Measurements from ENCODE around the gene CHST8.

The CHST8 gene

DNA sequence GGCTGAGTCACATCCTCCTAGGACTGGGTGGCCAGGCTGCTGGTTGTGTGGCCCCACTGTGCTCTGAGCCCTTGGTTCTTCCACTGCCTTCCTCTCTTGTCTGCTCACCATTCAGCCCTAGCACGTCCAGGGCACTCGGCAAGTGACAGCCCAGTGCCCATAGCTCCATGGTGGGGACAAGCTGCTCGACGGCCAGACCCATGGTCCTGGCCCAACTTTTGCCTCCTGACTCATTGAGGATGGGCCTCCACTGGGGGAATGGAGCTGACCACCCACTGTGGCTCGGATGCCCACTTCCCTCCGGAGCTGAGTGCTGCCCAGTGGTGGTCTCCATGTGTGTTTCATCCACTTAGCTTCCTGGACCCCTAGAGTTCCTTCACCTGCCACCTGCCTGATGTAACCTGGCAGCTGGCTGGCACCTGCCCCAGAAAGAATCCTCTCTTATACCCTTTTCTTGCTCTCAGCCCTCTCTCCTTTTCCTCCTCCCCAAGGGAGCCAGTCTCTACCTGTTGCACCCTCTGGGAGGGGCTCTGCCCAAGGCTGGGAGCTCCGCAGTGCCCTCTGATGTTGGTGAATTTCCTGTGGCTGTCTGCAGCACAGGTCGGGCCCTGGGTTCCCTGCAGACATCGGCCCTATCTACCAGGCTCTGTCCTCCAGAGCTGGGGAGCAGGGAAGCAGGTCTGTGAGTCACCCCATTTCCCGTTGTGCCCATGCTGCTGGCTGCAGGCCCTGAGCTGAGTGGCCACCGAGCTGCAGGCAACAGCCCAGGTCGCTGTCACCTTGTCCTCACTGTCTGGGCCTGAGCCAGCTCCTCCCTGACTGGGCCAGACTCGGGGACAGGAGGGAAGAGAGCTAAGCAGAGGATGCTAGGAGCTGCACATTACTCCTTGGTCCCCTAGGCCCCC lies 7.4 kb downstream of the CHST8 start:
- Mint-ChIP-seq H3K27ac (no peak overlapping the region), H3K9me3 (no peaks in the 10 kb centered on the region), H3K4me1 (no peaks in the 10 kb centered on the region), H3K36me3 (no peaks in the 10 kb centered on the region), H3K4me3 (no peak overlapping the region)
- DNase-seq (ENCODE audit: low spot score in 2 of 2) = no peak
- peak; percentile 25 for ATAC-seq

DNA sequence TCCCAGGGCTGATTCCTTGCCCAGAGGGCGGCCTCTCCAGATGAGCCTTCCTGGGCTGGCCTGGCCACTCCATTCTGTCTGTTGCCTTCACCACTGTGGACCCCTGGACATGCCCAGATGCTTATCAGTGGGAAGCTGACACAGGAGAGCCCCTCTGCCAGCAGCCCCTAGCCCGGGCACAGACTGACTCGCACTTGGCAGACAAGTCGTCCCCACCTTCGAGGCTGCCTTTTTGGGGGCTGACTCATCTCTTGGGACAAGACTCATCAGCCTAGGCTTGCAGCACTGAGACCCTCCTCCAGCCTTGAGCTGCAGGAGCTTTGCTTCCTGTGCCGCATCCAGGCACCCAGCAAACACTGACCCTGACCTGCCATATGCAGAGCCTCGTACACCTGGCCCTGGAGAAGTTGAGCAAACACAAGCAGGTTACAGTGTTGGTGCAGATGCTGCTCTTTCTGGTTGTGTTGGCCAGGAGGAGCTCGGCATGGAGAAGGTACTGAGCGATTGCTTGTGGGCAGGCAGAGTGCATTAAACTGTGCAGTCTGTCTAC lies 8.1 kb downstream of the CHST8 start:
- no peak overlapping the region for H3K4me3 Mint-ChIP-seq
- H3K36me3 Mint-ChIP-seq = no peaks in the 10 kb centered on the region
- H3K9me3 Mint-ChIP-seq = no peaks in the 10 kb centered on the region

DNA sequence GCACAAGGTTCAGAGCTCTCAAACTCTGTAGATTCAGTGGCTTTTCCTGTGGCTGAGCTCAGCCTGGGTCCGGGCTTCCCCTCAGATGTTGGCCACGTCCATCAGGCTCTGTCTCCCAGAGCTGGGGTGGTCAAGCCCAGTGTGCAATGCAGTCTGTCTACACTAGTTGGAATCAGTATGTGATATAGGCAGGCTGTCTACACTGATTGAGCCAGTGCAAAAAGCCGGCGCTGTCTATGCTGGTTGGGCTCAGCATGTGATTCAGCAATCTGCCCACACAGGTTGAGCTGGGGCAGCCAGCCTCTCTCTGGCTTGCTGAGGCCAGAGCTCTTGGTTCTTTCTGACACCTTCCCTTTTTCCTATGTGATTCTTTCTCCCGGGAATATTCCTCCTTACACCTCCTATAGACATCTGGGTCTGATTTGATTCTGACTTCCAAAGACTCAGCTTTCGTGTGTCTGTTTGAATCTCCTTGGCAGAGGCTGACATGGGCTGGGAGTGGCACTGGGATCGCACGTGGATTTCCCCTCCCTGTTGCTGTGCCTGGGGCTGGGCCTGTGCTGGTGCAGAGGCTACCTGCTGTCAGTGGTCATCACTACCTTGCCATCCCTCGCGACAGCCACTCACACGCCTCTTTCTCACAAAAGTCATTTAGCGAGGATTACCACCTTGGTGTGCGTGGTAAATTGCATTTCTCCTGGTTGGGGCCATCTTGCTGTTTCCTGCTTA lies 9.3 kb downstream of the CHST8 start:
- no peaks in the 10 kb centered on the region for H3K36me3 Mint-ChIP-seq

More for the DNA sequence above, 8.1 kb downstream of the CHST8 start:
- ATAC-seq = no peak
- Mint-ChIP-seq H3K27ac (no peak overlapping the region), H3K4me1 (no peaks in the 10 kb centered on the region)
- no peak for DNase-seq (ENCODE audit: low spot score in 2 of 2)

DNA sequence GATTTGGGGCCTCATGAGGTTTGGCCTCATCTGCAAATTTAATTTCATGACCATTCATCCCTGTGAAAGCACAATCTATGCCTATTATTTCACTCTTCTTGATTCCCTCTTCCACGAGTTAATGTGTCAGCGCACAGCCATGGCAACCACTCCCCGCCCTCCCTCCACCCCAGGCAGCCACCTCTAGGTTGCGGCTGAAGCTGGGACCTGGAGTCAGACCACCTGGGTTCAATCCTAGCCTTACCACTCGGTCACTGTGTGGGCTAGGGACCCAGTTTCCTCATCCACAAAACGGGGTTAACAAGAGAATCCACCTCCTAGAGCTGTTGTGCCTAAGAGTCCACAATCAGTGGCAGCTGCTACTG lies 9.8 kb downstream of the CHST8 start:
- no peaks in the 10 kb centered on the region for H3K4me1 Mint-ChIP-seq
- no peaks in the 10 kb centered on the region for H3K36me3 Mint-ChIP-seq
- ATAC-seq (no peak), DNase-seq (ENCODE audit: low spot score in 2 of 2) (no peak)
- H3K27ac Mint-ChIP-seq = no peak overlapping the region
- H3K4me3 Mint-ChIP-seq = no peak overlapping the region
- H3K9me3 Mint-ChIP-seq = no peaks in the 10 kb centered on the region

More for the DNA sequence above, 9.3 kb downstream of the CHST8 start:
- DNase-seq (ENCODE audit: low spot score in 2 of 2) (no peak), ATAC-seq (peak; percentile 14)
- no peaks in the 10 kb centered on the region for H3K4me1 Mint-ChIP-seq
- no peak overlapping the region for H3K27ac Mint-ChIP-seq
- no peaks in the 10 kb centered on the region for H3K9me3 Mint-ChIP-seq
- no peak overlapping the region for H3K4me3 Mint-ChIP-seq

DNA sequence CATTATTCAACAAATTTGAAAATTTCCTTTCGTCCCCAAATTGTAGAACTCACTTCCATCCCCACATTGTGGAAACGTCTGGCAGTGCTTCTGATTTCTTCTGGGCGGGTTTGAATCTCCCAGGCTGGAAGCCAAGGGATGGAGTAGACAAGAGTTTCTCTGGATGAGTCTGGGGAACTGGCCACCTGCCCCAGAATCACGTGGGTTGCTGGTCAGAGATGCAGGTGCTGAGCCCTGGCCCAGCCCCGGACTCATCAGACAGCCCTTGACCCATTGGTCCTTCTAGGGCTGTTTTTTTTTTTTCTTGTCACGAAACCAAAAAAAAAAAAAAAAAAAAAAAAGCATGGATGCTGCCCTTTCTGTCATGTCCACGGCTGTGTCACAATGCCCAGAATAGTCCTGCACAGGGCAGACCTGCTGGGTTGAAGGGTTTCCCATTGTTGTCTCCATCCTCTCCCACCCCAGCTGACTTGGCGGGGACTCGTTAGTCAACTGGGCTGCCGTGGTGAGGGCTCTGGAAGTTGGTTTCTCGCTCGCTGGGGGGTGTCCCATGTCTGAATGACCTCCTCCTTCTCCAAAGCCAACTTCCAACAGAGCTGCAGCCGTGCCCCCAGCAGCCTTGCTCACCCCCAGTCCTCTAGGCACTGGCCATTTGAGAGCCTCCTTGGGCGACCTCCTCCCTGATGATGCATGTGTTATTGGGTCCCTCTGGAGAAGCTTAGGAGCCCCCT lies 12.8 kb downstream of the CHST8 start:
- H3K9me3 Mint-ChIP-seq = no peaks in the 10 kb centered on the region
- DNase-seq (ENCODE audit: low spot score in 2 of 2) (no peak), ATAC-seq (no peak)
- H3K4me1 Mint-ChIP-seq = no peaks in the 10 kb centered on the region
- no peak overlapping the region for H3K4me3 Mint-ChIP-seq
- H3K27ac Mint-ChIP-seq = no peak overlapping the region
- no peaks in the 10 kb centered on the region for H3K36me3 Mint-ChIP-seq

DNA sequence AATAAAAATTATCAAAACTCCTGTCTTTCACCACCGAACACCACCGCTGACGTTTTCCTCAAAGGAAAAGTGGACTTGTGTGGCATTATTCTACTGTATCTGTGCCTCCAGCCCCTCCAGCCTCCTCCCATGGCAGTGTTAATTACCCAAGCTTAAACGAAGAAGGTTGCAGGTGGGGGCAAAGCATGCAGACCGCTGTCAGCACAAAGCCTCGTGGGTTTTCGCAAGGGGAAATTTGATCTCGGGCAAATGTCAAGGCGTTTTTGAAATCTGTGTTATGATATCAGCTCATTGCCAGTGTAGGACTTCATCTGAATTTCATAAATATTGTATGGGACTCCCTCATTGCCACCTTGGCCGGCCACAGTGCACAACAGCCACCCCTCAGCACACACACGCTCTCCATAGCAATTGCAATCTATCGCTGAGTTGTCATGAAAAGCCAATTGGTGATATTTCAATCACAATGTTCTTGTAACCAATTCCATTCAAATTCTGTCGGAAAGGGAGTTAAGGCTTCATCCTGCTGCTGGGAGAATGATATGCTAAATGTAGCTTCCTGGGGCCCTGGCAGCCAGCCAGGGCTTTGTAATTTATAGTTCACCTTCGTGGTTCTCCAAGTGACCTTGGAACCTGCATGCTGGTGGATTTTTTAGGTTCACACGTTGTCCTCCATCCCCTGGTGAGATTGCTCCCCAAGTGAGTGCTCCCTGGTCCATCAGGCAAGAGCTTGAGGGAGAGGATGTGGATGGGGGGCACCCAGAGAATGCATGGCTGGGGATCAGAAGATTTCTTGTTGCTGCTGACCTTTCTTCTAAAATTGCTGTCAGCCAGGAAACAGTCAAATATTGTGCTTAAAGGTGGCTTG lies 16.6 kb downstream of the CHST8 start:
- H3K36me3 Mint-ChIP-seq = no peaks in the 10 kb centered on the region
- no peaks in the 10 kb centered on the region for H3K4me1 Mint-ChIP-seq
- H3K27ac Mint-ChIP-seq = no peak overlapping the region
- DNase-seq (ENCODE audit: low spot score in 2 of 2) (no peak), ATAC-seq (no peak)
- no peaks in the 10 kb centered on the region for H3K9me3 Mint-ChIP-seq
- no peak overlapping the region for H3K4me3 Mint-ChIP-seq

DNA sequence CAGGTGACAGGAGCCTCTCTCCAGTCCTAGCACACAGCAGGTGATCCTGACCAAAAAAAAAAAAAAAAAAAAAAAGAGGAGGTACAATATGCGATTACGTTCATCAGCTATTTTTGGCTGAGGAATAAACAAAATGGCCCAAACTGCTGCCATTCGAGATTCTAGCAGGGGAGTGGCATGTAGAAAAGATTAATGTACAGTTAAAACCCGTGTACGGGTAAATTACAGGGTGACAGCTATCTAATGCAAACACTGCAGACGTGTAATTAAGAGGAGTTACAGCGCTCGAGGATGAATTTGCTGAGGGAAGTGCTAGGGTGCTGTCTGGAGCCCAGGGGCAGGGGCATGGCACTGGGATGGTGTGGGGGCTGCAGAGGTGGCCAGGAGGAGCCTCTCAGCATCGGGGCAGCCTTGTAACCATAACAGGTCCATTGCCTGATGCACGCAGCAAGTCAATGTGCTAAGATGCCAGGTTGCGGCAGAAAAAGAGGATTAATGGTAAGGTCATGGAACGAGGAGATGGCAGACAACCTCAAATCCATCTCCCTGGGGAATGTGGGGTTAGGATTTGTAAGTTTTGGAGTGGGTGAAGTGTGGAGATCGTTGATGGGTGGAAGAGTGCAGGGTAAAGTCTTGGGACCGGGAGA lies 17.4 kb downstream of the CHST8 start:
- no peak for ATAC-seq
- H3K27ac Mint-ChIP-seq = no peak overlapping the region
- no peaks in the 10 kb centered on the region for H3K36me3 Mint-ChIP-seq
- no peak for DNase-seq (ENCODE audit: low spot score in 2 of 2)
- H3K4me3 Mint-ChIP-seq = no peak overlapping the region
- H3K4me1 Mint-ChIP-seq = no peaks in the 10 kb centered on the region
- no peaks in the 10 kb centered on the region for H3K9me3 Mint-ChIP-seq

DNA sequence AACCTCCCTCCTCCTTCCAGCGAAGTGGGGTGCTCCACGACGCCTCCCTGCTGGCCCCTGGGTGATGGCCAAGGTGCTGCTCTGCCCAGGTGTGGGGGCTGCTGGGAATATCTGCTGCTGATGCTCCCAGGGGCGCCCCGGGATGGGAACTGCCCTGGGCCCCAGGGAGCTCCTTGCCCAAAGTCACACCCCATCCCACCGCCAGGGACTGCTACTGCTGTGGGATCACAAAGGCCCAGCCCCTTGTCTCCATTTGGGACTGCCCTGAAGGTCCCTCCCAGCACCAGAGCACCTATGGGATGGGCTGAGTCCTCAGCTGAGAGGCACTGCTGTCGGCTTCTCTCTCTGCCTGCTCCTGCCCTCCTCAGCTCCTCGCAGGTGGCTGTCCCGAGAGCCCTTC lies 19.0 kb downstream of the CHST8 start:
- DNase-seq (ENCODE audit: low spot score in 2 of 2) = no peak
- no peak for ATAC-seq
- no peaks in the 10 kb centered on the region for H3K36me3 Mint-ChIP-seq
- H3K9me3 Mint-ChIP-seq = no peaks in the 10 kb centered on the region
- no peak overlapping the region for H3K27ac Mint-ChIP-seq
- no peaks in the 10 kb centered on the region for H3K4me1 Mint-ChIP-seq
- H3K4me3 Mint-ChIP-seq = no peak overlapping the region

DNA sequence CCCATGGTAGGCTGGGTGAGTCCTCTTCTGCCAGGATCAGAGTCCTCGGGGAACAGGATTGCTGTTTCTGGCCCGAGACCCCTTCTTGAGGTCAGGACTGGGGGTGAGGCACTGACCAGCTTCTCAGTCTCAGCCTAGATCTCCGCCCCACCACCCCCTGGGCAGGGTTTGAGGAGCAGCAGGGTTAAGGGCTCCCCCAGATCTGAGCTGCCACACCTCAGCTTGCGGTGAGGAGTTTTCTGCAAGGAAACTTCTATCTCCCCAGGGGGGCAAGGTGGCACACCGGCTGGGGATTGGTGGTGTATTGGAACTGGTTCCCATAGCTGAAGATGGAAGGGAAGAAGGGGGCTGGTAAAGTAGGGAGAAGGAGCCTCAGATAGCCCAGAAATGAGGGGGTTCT lies 19.5 kb downstream of the CHST8 start:
- no peak for DNase-seq (ENCODE audit: low spot score in 2 of 2)
- H3K4me3 Mint-ChIP-seq = no peak overlapping the region
- H3K27ac Mint-ChIP-seq = no peak overlapping the region
- no peak for ATAC-seq
- H3K9me3 Mint-ChIP-seq = no peaks in the 10 kb centered on the region
- H3K4me1 Mint-ChIP-seq = no peaks in the 10 kb centered on the region
- H3K36me3 Mint-ChIP-seq = no peaks in the 10 kb centered on the region

DNA sequence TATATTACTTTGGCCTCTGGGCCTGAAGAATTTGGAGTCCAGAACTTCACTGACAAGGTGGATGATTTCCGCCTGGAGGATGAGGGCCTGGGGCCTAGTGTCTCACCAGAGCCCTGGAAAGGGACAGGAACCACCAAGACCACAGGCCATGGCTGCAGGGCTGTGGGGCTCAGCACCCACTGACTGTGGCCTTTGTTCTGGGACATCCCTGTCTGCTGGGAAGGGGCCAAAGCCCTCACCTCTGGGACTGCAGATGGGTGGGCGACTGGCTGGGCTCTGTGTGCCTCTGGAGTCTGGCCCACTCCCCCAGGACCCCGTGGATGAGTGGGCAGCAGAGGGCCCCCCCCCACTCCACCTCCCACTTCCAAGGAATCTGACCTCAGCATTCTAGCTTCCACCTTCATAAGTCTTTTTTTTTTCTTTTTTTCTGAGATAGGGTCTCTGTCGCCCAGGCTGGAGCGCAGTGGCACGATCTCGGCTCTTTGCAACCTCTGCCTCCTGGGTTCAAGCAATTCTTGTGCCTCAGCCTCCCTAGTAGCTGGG lies 20.3 kb downstream of the CHST8 start:
- no peak overlapping the region for H3K4me3 Mint-ChIP-seq
- ATAC-seq (no peak), DNase-seq (ENCODE audit: low spot score in 2 of 2) (no peak)
- no peaks in the 10 kb centered on the region for H3K36me3 Mint-ChIP-seq
- no peaks in the 10 kb centered on the region for H3K9me3 Mint-ChIP-seq
- H3K4me1 Mint-ChIP-seq = no peaks in the 10 kb centered on the region
- no peak overlapping the region for H3K27ac Mint-ChIP-seq

DNA sequence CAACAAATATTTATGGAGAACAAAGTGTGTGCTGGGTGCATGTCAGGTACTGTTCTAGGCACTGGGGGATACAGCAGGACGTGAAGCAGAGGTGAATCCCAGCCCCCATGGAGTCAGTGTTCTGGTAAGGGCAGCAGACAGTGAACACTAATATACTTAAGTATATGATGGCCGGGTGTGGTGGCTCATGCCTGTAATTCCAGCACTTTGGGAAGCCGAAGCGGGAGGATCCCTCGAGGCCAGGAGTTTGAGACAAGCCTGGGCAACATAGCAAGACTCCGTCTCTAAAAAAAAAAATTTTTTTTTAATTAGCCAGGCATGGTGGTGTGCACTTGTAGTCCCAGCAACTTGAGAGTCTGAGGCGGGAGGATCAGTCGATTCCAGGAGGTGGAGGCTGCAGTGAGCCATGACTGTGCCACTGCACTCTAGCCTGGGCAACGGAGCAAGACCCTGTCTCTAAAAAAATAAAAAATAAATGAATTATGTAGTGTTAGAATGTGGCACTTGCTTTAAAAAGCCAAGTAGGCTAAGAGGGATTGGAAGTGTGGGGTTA lies 22.6 kb downstream of the CHST8 start:
- ATAC-seq = no peak
- no peak for DNase-seq (ENCODE audit: low spot score in 2 of 2)
- H3K27ac Mint-ChIP-seq = no peak overlapping the region
- no peaks in the 10 kb centered on the region for H3K4me1 Mint-ChIP-seq
- H3K36me3 Mint-ChIP-seq = no peaks in the 10 kb centered on the region
- no peaks in the 10 kb centered on the region for H3K9me3 Mint-ChIP-seq
- H3K4me3 Mint-ChIP-seq = no peak overlapping the region

DNA sequence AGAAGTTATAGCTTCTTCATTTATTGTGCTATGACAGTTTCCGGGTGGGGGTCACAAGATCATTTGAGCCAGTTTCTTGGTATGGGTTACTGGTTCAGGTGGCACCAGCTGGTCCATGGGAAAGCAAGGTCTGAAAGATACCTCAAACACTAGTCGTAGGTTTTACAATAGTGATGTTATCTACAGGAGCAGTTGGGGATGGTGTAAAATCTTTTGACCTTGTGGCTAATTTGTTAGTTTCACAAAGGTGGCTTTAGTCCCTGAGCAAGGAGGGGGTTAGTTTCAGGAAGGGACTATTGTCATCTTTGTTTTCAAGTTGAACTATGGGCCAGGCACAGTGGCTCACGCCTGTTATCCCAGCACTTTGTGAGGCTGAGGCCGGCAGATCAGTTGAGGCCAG lies 24.6 kb downstream of the CHST8 start:
- H3K9me3 Mint-ChIP-seq = no peaks in the 10 kb centered on the region
- ATAC-seq = no peak
- no peak overlapping the region for H3K4me3 Mint-ChIP-seq
- H3K4me1 Mint-ChIP-seq = no peaks in the 10 kb centered on the region
- no peak for DNase-seq (ENCODE audit: low spot score in 2 of 2)
- no peaks in the 10 kb centered on the region for H3K36me3 Mint-ChIP-seq
- H3K27ac Mint-ChIP-seq = no peak overlapping the region

DNA sequence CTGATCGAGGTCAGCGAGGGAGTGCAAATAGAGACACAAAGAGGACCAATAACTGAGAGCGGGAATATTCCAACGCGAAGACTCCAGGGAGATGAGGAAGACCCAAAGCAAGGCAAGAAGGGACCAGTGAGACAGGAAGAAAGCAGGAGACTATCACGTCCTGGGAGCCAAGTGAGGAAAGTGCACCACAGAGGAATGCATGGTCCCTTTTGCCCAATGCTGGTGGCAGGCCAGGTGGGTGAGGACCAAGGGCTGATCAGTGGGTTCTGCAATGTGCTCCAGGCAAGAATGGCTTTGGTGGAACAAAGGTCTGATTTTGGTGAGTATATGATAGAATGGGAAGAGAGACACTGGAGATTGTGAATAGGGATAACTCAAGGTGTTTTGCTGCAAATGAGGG lies 25.4 kb downstream of the CHST8 start:
- no peak overlapping the region for H3K4me3 Mint-ChIP-seq
- H3K4me1 Mint-ChIP-seq = no peaks in the 10 kb centered on the region
- no peaks in the 10 kb centered on the region for H3K36me3 Mint-ChIP-seq
- ATAC-seq (no peak), DNase-seq (ENCODE audit: low spot score in 2 of 2) (no peak)
- H3K27ac Mint-ChIP-seq = no peak overlapping the region
- H3K9me3 Mint-ChIP-seq = no peaks in the 10 kb centered on the region

Data from stimulated activated effector memory CD8-positive, alpha-beta T cell treated with anti-CD3 and anti-CD28 coated beads, Interleukin-12 subunit alpha, Interleukin-12 subunit beta, amount 100 ng/mL, for 72 hours (primary cell).